Daoy (cell line): ENCODE results near the gene FAM20A. TPM values are rescaled to one million over a fixed set of nuclear protein-coding genes. Genes with fewer than 3 reads are reported as not detected.
A peak's percentile ranks its signal among the peaks of the same experiment; 100 is the strongest.

Experiments
- DNase-seq: peaks from one replicate; pipeline ENCODE4 v3.0.0-alpha.2; 2015; ENCODE audit warnings: low read depth
- total RNA-seq: library from RNA; depleted of rRNA; stranded (reverse); fragments of >200 nt; shearing (Covaris generic); gene quantifications from 2 replicates; pipeline ENCODE4 v1.2.3, GENCODE V29; 2014

Gene FAM20A
- total RNA-seq, 1 experiment from 2014 or later: not detected

- no peak for DNase-seq
Measured at GRCh38 chr17:68610554-68610953, 9.4 kb upstream of the FAM20A start.

- DNase-seq: no peak
Measured at GRCh38 chr17:68608515-68609130, 7.5 kb upstream of the FAM20A start.

GRCh38 chr17:68606451-68607307, 5.5 kb upstream of the FAM20A start:
- no peak for DNase-seq

GRCh38 chr17:68605914-68606313, 4.7 kb upstream of the FAM20A start:
- DNase-seq: no peak

GRCh38 chr17:68603656-68604055, 2.5 kb upstream of the FAM20A start:
- DNase-seq: no peak

GRCh38 chr17:68603027-68603426, 1.9 kb upstream of the FAM20A start:
- DNase-seq: no peak

- no peak for DNase-seq
Measured at GRCh38 chr17:68602289-68602688, 1.1 kb upstream of the FAM20A start.

GRCh38 chr17:68601565-68602288, 560 bp upstream of the FAM20A start:
- no peak for DNase-seq

- peak; percentile 18 for DNase-seq
Measured at GRCh38 chr17:68600067-68600930, 868 bp downstream of the FAM20A start.

- no peak for DNase-seq
Measured at GRCh38 chr17:68599552-68600066, 1.6 kb downstream of the FAM20A start.

- DNase-seq: no peak
Measured at GRCh38 chr17:68599091-68599490, 2.1 kb downstream of the FAM20A start.

- DNase-seq: no peak
Measured at GRCh38 chr17:68598545-68598961, 2.6 kb downstream of the FAM20A start.

- no peak for DNase-seq
Measured at GRCh38 chr17:68598074-68598473, 3.1 kb downstream of the FAM20A start.

- DNase-seq: no peak
Measured at GRCh38 chr17:68596411-68596945, 4.7 kb downstream of the FAM20A start.

- no peak for DNase-seq
Measured at GRCh38 chr17:68595986-68596385, 5.2 kb downstream of the FAM20A start.

- no peak for DNase-seq
Measured at GRCh38 chr17:68595496-68595895, 5.7 kb downstream of the FAM20A start.

GRCh38 chr17:68594552-68594951, 6.6 kb downstream of the FAM20A start:
- DNase-seq: no peak

GRCh38 chr17:68592682-68593641, 8.2 kb downstream of the FAM20A start:
- no peak for DNase-seq

- DNase-seq: no peak
Measured at GRCh38 chr17:68592009-68592408, 9.2 kb downstream of the FAM20A start.

- DNase-seq: peak; percentile 73
Measured at GRCh38 chr17:68591583-68591982, 9.6 kb downstream of the FAM20A start.
